SK-N-SH (cell line): Measurements from ENCODE around the gene CRMP1.

Experiments
- ELF1 ChIP-seq: IDR thresholded peaks from 2 replicates; pipeline ENCODE4 v1.4.0; 2012
- EZH2phosphoT487 ChIP-seq: fragments of 200-600 bp; sonication (generic); IDR thresholded peaks from 2 replicates; pipeline ENCODE4 v1.6.1; 2017; ENCODE audit warnings: low read depth, mixed run types, mild to moderate bottlenecking, antibody characterized with exemption, moderate library complexity, borderline replicate concordance
- GATA2 ChIP-seq: sonication (generic); formaldehyde crosslinking; IDR thresholded peaks from 2 replicates; pipeline ENCODE4 v1.5.0; 2020; ENCODE audit warnings: mild to moderate bottlenecking, missing genetic modification reagents
- NFIC ChIP-seq: IDR thresholded peaks from 2 replicates; pipeline ENCODE4 v1.4.0; 2012; ENCODE audit warnings: borderline replicate concordance
- RFX5 ChIP-seq: IDR thresholded peaks from 2 replicates; pipeline ENCODE4 v1.6.1; 2012; ENCODE audit warnings: mild to moderate bottlenecking, improper control_type of control experiment, low read length
- RXRA ChIP-seq: IDR thresholded peaks from 2 replicates; pipeline ENCODE4 v1.4.0; 2012; ENCODE audit warnings: low read depth, mild to moderate bottlenecking, borderline replicate concordance
- TAF1 ChIP-seq: IDR thresholded peaks from 2 replicates; pipeline ENCODE4 v1.6.1; 2012; ENCODE audit warnings: low read depth, mild to moderate bottlenecking, low read length, moderate library complexity, borderline replicate concordance
- TF ChIP-seq, protein P1 (sequence below): fragments of 150-350 bp; IDR thresholded peaks from 2 replicates; pipeline ENCODE4 v1.6.1; 2017; ENCODE audit warnings: antibody characterized with exemption, low read length, low read depth, borderline replicate concordance
- TF ChIP-seq, protein P2 (sequence below): fragments of 200-600 bp; sonication (generic); IDR thresholded peaks from 2 replicates; pipeline ENCODE4 v1.6.1; 2017; ENCODE audit warnings: antibody characterized with exemption, mild to moderate bottlenecking, moderate library complexity
- TF ChIP-seq, protein P3 (sequence below): IDR thresholded peaks from 2 replicates; pipeline ENCODE4 v1.4.0; 2012; ENCODE audit warnings: low read depth, borderline replicate concordance
- TF ChIP-seq, protein P4 (sequence below): IDR thresholded peaks from 2 replicates; pipeline ENCODE4 v1.4.0; 2012; ENCODE audit warnings: low read depth, borderline replicate concordance

DNA sequence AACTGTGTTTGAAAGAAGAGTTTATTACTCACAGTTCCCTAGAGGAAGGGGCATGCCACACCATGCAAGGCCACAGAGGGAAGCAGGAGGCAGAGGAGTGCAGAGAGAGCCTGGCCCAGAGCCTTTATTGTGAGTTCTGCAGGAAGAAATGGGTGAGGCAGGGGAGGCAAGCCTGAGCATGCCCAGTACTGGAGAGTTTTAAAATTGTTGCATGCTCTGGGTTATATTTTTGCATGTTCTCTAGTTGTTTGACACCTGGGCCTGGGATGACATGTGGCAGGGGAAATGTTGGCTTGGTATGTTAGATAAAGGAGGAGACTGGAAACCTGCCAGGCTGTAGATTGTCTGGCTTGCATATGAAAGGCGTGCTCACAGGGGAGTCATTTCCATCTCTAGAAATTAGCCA lies 19.7 kb upstream of the CRMP1 start:
- TF ChIP-seq, protein P1, sequence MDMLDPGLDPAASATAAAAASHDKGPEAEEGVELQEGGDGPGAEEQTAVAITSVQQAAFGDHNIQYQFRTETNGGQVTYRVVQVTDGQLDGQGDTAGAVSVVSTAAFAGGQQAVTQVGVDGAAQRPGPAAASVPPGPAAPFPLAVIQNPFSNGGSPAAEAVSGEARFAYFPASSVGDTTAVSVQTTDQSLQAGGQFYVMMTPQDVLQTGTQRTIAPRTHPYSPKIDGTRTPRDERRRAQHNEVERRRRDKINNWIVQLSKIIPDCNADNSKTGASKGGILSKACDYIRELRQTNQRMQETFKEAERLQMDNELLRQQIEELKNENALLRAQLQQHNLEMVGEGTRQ, result no peak
- TF ChIP-seq EZH2phosphoT487 (no peak), NFIC (no peak), ELF1 (no peak), RXRA (no peak), RFX5 (no peak), TAF1 (no peak), GATA2 (peak; percentile 36; the same call in 1 of the 2 replicates)
- TF ChIP-seq, protein P2, sequence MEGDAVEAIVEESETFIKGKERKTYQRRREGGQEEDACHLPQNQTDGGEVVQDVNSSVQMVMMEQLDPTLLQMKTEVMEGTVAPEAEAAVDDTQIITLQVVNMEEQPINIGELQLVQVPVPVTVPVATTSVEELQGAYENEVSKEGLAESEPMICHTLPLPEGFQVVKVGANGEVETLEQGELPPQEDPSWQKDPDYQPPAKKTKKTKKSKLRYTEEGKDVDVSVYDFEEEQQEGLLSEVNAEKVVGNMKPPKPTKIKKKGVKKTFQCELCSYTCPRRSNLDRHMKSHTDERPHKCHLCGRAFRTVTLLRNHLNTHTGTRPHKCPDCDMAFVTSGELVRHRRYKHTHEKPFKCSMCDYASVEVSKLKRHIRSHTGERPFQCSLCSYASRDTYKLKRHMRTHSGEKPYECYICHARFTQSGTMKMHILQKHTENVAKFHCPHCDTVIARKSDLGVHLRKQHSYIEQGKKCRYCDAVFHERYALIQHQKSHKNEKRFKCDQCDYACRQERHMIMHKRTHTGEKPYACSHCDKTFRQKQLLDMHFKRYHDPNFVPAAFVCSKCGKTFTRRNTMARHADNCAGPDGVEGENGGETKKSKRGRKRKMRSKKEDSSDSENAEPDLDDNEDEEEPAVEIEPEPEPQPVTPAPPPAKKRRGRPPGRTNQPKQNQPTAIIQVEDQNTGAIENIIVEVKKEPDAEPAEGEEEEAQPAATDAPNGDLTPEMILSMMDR, result no peak
- TF ChIP-seq, protein P3, sequence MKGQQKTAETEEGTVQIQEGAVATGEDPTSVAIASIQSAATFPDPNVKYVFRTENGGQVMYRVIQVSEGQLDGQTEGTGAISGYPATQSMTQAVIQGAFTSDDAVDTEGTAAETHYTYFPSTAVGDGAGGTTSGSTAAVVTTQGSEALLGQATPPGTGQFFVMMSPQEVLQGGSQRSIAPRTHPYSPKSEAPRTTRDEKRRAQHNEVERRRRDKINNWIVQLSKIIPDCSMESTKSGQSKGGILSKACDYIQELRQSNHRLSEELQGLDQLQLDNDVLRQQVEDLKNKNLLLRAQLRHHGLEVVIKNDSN, result no peak
- TF ChIP-seq, protein P4, sequence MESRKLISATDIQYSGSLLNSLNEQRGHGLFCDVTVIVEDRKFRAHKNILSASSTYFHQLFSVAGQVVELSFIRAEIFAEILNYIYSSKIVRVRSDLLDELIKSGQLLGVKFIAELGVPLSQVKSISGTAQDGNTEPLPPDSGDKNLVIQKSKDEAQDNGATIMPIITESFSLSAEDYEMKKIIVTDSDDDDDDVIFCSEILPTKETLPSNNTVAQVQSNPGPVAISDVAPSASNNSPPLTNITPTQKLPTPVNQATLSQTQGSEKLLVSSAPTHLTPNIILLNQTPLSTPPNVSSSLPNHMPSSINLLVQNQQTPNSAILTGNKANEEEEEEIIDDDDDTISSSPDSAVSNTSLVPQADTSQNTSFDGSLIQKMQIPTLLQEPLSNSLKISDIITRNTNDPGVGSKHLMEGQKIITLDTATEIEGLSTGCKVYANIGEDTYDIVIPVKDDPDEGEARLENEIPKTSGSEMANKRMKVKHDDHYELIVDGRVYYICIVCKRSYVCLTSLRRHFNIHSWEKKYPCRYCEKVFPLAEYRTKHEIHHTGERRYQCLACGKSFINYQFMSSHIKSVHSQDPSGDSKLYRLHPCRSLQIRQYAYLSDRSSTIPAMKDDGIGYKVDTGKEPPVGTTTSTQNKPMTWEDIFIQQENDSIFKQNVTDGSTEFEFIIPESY, result no peak
